Germinal center (tissue), 1 donor: Measurements from ENCODE around the gene TJP2.

Source experiments
- DNase-seq: peaks from one replicate; pipeline ENCODE4 v3.0.0; 2012; ENCODE audit warnings: mixed read lengths, low spot score

TJP2 gene

DNA sequence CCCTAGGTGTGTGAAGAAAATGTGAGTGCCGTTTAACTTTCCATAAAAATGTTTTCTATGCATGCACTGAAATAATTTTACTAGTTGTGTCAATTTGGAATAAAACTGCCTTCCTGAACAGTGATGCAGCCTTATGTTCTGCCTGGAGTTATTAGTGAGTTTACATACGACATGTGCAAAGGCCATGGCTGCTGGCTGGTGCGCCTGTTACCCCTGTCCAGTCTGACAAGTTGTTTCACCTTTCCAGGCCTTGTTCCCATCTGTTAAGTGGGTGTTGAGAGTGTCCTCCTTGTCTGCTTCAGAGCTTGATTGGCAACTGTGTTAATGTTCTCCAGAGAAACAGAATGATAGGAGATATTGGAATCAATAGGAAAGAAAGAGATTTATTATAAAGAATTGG, 60.6 kb downstream of the TJP2 start:
- no peak for DNase-seq

GRCh38 chr9:69236188-69236587, 62.1 kb downstream of the TJP2 start:
- no peak for DNase-seq

DNA sequence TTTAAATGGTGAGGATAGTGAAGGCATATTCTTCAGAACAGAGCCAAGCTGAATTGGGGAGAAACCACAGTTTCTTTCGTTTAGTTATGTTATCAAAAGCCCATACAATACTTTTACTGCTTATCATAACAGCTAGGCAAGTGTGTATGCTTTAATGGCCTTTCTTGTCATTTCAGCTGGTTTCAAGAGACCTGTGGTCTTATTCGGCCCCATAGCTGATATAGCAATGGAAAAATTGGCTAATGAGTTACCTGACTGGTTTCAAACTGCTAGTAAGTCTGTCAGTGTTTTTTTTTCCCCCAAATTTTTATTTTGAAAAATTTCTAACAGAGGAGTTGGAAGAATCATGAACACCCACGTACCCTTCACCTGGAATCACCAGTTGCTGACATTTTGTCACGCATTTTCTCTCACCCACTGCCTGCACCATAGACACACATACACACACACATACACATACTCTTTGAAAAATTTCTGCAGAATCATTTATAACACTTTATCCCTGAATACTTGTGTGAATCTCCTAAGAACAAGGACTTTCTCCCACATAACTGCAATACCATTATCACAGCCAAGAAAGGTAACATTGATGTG, 63.7 kb downstream of the TJP2 start:
- DNase-seq = no peak

DNA sequence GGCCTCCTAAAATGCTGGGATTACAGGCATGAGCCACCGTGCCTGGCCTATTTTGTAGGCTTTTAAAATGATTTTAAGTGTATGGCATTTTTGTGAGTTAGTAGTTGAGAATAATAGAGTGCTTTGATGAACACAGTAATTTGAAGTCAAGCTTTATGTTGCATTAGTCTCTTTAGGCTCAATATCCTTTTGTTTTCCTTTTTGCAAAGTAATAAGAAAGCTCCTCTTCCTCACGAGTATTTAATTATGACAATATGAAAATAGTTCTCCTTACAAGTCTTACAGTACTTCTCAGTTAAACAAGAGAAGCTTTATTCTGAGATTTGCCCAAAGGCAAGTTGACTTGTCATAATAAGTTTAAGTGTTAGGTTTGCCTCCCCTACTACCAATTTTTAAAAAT, 69.0 kb downstream of the TJP2 start:
- no peak for DNase-seq

DNA sequence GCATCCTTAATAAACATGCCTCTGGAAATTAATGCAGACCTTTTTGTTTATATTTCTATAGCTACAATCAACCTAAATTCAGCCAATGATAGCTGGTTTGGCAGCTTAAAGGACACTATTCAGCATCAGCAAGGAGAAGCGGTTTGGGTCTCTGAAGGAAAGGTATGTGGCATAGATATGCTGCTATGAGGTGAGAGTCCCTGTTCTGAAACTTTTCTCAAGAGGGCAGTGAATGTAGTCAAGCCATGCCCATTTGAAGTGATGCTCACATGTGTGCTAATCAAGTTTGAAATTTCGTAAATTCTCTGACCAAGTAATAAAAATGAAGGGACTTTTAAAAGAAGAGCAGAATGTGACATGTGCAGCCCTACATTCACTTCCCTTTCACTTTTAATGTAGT, 72.6 kb downstream of the TJP2 start:
- DNase-seq = no peak

- no peak for DNase-seq
Measured at GRCh38 chr9:69248005-69248404, 73.9 kb downstream of the TJP2 start.

GRCh38 chr9:69249337-69249736, 75.3 kb downstream of the TJP2 start:
- DNase-seq = no peak

- no peak for DNase-seq
Measured at GRCh38 chr9:69250681-69251080, 76.6 kb downstream of the TJP2 start.

DNA sequence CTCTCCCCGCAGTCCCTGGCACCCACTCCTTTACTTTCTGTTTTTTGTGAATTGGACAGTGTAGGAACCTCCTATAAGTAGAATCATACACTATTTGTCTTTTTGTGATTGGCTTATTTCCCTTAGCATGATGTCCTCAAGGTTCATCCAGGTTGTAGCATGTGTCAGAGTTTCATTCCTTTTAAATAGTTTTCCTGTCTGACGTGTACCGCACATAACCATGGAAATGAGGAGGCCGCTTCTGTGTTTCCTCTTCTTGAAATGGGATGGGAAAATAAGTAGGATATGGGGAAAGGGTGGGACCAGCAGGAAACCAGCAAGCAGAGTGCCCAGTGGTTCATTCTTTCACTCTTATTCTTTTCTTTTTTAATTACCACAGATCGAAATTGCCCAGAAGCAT, 78.4 kb downstream of the TJP2 start:
- DNase-seq = no peak

DNA sequence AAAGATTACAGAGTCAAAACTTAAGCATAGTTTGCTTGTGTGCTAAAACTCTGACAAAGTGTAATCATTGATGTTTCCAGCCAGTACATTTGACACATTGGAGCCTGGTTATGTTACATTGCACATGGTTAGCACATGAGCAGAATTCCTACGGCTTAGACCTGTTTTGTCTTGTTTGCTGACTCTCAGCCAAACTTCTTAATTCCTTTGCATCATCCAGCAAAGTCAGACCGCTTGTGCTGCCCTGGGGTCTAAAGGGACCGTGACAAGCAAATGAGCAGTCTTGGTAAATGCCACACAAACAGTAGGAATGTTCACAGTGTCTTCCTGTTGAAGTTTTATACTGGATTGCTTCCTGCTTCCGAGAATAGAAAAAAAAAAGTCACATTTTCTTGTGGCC, 79.0 kb downstream of the TJP2 start:
- no peak for DNase-seq

- DNase-seq = no peak
Measured at GRCh38 chr9:69254223-69254622, 80.1 kb downstream of the TJP2 start.

GRCh38 chr9:69255591-69255990, 81.5 kb downstream of the TJP2 start:
- DNase-seq = no peak

- no peak for DNase-seq
Measured at GRCh38 chr9:69258551-69258950, 84.5 kb downstream of the TJP2 start.

DNA sequence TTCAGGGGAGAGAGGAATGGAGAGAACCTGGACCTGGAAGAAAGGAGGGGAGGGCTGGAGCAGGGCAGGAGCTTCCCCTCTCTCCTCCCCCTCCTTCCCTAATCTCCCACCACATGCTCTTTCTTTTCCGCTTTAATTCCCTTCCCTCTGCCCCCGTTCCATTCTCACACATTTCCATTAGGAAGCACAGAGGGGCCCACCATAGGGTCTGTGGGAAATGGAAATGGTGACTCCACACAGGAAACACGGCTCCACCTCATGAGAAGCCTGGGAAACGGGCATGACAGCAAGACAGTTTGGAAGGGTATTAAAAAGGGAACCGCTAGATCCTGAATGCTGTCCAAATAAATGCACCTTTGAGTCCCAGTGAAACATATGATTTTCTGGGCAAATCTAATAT, 86.1 kb downstream of the TJP2 start:
- no peak for DNase-seq

- DNase-seq = no peak
Measured at GRCh38 chr9:69261636-69262035, 87.6 kb downstream of the TJP2 start.

GRCh38 chr9:69264526-69264925, 90.4 kb downstream of the TJP2 start:
- DNase-seq = no peak

GRCh38 chr9:69265891-69266290, 91.8 kb downstream of the TJP2 start:
- DNase-seq = no peak

GRCh38 chr9:69272212-69272611, 98.1 kb downstream of the TJP2 start:
- no peak for DNase-seq

GRCh38 chr9:69273161-69273560, 99.1 kb downstream of the TJP2 start:
- no peak for DNase-seq

- no peak for DNase-seq
Measured at GRCh38 chr9:69276775-69277174, 102.7 kb downstream of the TJP2 start.

DNA sequence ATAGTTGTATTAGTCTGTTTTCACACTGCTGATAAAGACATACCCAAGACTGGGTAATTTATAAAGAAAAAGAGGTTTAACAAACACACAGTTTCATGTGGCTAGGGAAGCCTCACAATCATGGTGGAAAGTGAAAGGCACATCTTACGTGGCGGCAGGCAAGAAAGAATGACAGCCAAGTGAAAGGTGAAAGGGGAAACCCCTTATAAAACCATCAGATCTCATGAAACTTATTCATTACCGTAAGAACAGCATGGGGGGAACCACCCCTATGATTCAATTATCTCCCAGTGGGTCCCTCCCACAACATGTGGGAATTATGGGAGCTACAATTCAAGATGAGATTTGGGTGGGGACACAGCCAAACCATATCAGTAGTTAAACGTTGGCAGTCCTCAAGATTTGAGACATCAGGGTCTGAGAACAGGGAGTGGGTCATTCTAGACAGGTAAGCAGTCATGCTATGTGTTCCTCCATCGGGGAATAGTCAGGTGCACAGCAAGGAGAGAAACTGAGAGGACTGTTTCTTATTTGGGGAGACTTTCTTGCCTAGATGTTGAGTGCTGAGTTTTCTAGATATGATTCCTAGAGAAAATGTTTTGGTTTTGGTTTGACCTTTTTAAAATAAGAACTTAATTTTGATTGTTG, 105.1 kb downstream of the TJP2 start:
- no peak for DNase-seq

GRCh38 chr9:69279733-69280132, 105.7 kb downstream of the TJP2 start:
- no peak for DNase-seq

DNA sequence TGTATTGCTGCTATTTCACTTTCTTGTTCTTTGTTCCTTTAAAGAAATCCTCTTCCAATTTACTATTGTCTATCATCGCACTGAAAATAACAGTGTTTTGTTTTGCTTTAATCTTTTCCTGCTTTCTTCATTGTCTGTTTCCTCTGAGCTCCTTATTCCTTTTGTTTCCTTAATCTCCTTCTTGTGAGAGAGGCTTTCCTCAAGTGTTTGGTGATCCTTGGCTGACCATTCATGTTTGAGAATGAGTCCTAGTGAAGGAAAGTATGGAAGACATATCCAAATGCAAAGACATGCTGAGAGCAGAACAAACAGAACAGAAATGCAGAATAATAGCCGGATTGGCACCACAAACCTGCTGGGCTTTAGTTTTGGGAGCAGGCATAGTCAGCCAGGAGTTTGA, 108.9 kb downstream of the TJP2 start:
- DNase-seq = no peak

GRCh38 chr9:69292078-69292477, 118.0 kb downstream of the TJP2 start:
- no peak for DNase-seq
